ENCODE measurements around the gene NSMF.

- TF ChIP-seq, protein P1, sequence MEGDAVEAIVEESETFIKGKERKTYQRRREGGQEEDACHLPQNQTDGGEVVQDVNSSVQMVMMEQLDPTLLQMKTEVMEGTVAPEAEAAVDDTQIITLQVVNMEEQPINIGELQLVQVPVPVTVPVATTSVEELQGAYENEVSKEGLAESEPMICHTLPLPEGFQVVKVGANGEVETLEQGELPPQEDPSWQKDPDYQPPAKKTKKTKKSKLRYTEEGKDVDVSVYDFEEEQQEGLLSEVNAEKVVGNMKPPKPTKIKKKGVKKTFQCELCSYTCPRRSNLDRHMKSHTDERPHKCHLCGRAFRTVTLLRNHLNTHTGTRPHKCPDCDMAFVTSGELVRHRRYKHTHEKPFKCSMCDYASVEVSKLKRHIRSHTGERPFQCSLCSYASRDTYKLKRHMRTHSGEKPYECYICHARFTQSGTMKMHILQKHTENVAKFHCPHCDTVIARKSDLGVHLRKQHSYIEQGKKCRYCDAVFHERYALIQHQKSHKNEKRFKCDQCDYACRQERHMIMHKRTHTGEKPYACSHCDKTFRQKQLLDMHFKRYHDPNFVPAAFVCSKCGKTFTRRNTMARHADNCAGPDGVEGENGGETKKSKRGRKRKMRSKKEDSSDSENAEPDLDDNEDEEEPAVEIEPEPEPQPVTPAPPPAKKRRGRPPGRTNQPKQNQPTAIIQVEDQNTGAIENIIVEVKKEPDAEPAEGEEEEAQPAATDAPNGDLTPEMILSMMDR (conservative IDR thresholded peaks at IDR 0.05; ENCODE audit: low read length), result no peak
- no peak for TF ChIP-seq EZH2phosphoT487 (IDR thresholded peaks at IDR 0.05; ENCODE audit: borderline replicate concordance)
Observed at GRCh38 chr9:137498720-137499150, 39.6 kb upstream of the NSMF start.
